Measurements from ENCODE around the gene CREB3L2. TPM values are rescaled to one million over a fixed set of nuclear protein-coding genes. Genes with fewer than 3 reads are reported as not detected.
A peak's percentile ranks its signal among the peaks of the same experiment; 100 is the strongest.
"Not testable (repeated sequence)": the region's sequence is repeated elsewhere in the genome, so short reads cannot be mapped to it uniquely, and the experiment has no call there.

The CREB3L2 gene
- total and polyA plus RNA-seq, 2 donors (not counting 1 experiment from before 2014, with no cell fraction given) = 39.3 to 63.7 TPM

DNA sequence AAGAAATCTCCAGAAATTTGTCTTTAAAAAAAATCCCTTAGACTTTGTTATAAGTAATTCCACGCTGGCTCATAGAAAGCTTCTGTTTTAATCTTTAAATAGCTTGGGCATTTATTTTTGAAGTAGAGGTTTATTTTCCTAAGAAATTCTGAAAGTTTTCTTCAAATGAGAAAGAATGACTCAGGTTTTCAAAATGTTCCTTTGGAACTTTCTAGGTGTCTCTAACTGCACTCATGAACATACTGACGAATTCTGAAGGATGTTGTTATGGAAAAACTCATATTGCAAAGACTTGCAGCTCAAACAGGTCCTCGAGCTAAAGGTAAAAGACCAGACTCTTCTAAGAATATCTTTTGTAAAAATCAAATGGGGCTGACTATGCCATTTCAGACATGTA is 165.8 kb downstream of the CREB3L2 start:
- TF ChIP-seq, protein P1, sequence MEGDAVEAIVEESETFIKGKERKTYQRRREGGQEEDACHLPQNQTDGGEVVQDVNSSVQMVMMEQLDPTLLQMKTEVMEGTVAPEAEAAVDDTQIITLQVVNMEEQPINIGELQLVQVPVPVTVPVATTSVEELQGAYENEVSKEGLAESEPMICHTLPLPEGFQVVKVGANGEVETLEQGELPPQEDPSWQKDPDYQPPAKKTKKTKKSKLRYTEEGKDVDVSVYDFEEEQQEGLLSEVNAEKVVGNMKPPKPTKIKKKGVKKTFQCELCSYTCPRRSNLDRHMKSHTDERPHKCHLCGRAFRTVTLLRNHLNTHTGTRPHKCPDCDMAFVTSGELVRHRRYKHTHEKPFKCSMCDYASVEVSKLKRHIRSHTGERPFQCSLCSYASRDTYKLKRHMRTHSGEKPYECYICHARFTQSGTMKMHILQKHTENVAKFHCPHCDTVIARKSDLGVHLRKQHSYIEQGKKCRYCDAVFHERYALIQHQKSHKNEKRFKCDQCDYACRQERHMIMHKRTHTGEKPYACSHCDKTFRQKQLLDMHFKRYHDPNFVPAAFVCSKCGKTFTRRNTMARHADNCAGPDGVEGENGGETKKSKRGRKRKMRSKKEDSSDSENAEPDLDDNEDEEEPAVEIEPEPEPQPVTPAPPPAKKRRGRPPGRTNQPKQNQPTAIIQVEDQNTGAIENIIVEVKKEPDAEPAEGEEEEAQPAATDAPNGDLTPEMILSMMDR (conservative IDR thresholded peaks at IDR 0.05 in 1 of 2, IDR thresholded peaks at IDR 0.05 in 1 of 2; ENCODE audit: low read depth in 1 of 2, low read length in 2 of 2) = no peak
- no peak for TF ChIP-seq EZH2 (IDR thresholded peaks at IDR 0.05; ENCODE audit: low read length, missing control alignments)
- no peaks in the 10 kb centered on the region for H3K79me2 ChIP-seq (ENCODE audit: control insufficient read depth, insufficient read depth, low read length)
- no peaks in the 10 kb centered on the region for H3K36me3 ChIP-seq (ENCODE audit: control insufficient read depth, insufficient read depth, low read length)
- H3K9ac ChIP-seq (ENCODE audit: insufficient read depth, low read length) = no peak overlapping the region
- no peak overlapping the region for H2AFZ ChIP-seq (ENCODE audit: low read length)
- H3K4me3 ChIP-seq (replicated peaks in 1 of 4; ENCODE audit: control extremely low read depth in 1 of 4, insufficient read depth in 1 of 4, low read depth in 3 of 4, low read length in 4 of 4) = no peak overlapping the region
- peak in 1 of 2 donors; percentile 63 for DNase-seq (ENCODE audit: low read depth in 2 of 2)
- H3K4me2 ChIP-seq (ENCODE audit: extremely low read depth, insufficient read depth, low read length) = no peak overlapping the region
- no peaks in the 10 kb centered on the region for H3K27me3 ChIP-seq (ENCODE audit: control insufficient read depth, insufficient read depth, low read length)
- H3K9me3 ChIP-seq (ENCODE audit: control insufficient read depth, insufficient read depth, low read depth, low read length) = no peaks in the 10 kb centered on the region
- no peak overlapping the region for H3K27ac ChIP-seq (ENCODE audit: insufficient read depth, low read length)
- H4K20me1 ChIP-seq (ENCODE audit: control insufficient read depth, extremely low read depth, insufficient read depth, low read length) = no peaks in the 10 kb centered on the region
- H3K4me1 ChIP-seq (ENCODE audit: control insufficient read depth, extremely low read depth, insufficient read depth, low read length) = no peaks in the 10 kb centered on the region

DNA sequence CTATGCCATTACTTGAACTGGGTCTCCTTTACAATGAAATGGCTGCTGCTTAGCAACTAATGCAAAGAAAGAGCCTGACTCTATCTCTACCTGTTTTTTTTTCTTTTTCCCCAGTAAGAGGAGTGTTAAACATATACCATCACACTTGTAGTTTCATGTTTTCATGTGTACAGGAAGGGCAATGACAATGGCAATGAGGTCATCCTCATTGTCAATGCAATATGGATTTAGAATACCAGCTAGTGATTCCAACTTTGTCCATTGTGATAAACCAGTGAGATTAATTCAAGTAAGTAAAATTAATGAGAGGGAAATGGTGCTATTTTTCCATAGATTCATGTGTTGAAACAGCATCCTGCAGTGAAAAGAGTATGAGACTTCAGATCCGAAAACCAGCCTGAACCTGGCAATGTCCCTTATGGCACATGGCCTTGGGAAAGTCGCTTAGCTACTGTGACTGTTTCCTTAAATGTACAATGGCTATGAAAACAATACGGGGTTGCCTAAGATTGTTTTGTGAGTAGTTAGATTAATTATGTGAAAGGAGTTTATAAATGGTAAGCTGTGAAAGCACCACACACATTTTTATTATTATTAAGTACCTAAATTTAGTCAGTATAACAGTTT is 166.3 kb downstream of the CREB3L2 start:
- no peak for TF ChIP-seq EZH2 (IDR thresholded peaks at IDR 0.05; ENCODE audit: low read length, missing control alignments)
- TF ChIP-seq, protein P1 (conservative IDR thresholded peaks at IDR 0.05 in 1 of 2, IDR thresholded peaks at IDR 0.05 in 1 of 2; ENCODE audit: low read depth in 1 of 2, low read length in 2 of 2) = no peak
- Histone ChIP-seq H3K9ac (ENCODE audit: insufficient read depth, low read length) (no peak overlapping the region), H3K4me2 (ENCODE audit: extremely low read depth, insufficient read depth, low read length) (no peak overlapping the region), H3K27ac (ENCODE audit: insufficient read depth, low read length) (no peak overlapping the region), H4K20me1 (ENCODE audit: control insufficient read depth, extremely low read depth, insufficient read depth, low read length) (no peaks in the 10 kb centered on the region), H2AFZ (ENCODE audit: low read length) (no peak overlapping the region), H3K4me1 (ENCODE audit: control insufficient read depth, extremely low read depth, insufficient read depth, low read length) (no peaks in the 10 kb centered on the region), H3K79me2 (ENCODE audit: control insufficient read depth, insufficient read depth, low read length) (no peaks in the 10 kb centered on the region), H3K4me3 (replicated peaks in 1 of 4; ENCODE audit: control extremely low read depth in 1 of 4, insufficient read depth in 1 of 4, low read depth in 3 of 4, low read length in 4 of 4) (no peak overlapping the region), H3K27me3 (ENCODE audit: control insufficient read depth, insufficient read depth, low read length) (no peaks in the 10 kb centered on the region), H3K9me3 (ENCODE audit: control insufficient read depth, insufficient read depth, low read depth, low read length) (no peaks in the 10 kb centered on the region), H3K36me3 (ENCODE audit: control insufficient read depth, insufficient read depth, low read length) (no peaks in the 10 kb centered on the region)
- DNase-seq (ENCODE audit: low read depth in 2 of 2) = no peak

DNA sequence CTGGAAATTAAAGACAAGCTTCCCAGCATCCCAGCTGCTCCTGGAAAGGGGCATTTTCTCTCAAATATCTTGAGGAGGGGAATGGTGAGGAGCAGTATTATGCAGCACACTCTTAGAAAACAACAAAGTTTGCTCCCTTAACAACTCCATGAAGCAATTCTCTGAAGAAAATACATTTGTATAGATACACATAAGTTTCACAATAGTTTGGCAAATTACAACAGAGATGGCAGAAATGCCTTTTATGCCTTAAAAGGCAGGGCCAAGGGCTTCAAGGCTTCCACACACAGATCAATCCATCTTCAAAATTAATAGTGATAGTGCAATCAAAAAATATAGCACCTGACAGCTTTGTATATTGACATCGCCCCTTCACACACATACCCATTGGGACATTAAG is 167.3 kb downstream of the CREB3L2 start:
- no peaks in the 10 kb centered on the region for H3K79me2 ChIP-seq (ENCODE audit: control insufficient read depth, insufficient read depth, low read length)
- H4K20me1 ChIP-seq (ENCODE audit: control insufficient read depth, extremely low read depth, insufficient read depth, low read length) = no peaks in the 10 kb centered on the region
- DNase-seq (ENCODE audit: low read depth in 2 of 2) = no peak
- H3K4me1 ChIP-seq (ENCODE audit: control insufficient read depth, extremely low read depth, insufficient read depth, low read length) = no peaks in the 10 kb centered on the region
- no peak overlapping the region for H3K4me2 ChIP-seq (ENCODE audit: extremely low read depth, insufficient read depth, low read length)
- no peaks in the 10 kb centered on the region for H3K36me3 ChIP-seq (ENCODE audit: control insufficient read depth, insufficient read depth, low read length)
- H3K4me3 ChIP-seq (replicated peaks in 1 of 4; ENCODE audit: control extremely low read depth in 1 of 4, insufficient read depth in 1 of 4, low read depth in 3 of 4, low read length in 4 of 4) = no peak overlapping the region
- no peak overlapping the region for H3K9ac ChIP-seq (ENCODE audit: insufficient read depth, low read length)
- H3K27ac ChIP-seq (ENCODE audit: insufficient read depth, low read length) = no peak overlapping the region
- TF ChIP-seq, protein P1 (conservative IDR thresholded peaks at IDR 0.05 in 1 of 2, IDR thresholded peaks at IDR 0.05 in 1 of 2; ENCODE audit: low read depth in 1 of 2, low read length in 2 of 2) = no peak
- no peak for TF ChIP-seq EZH2 (IDR thresholded peaks at IDR 0.05; ENCODE audit: low read length, missing control alignments)
- H2AFZ ChIP-seq (ENCODE audit: low read length) = no peak overlapping the region
- H3K9me3 ChIP-seq (ENCODE audit: control insufficient read depth, insufficient read depth, low read depth, low read length) = no peaks in the 10 kb centered on the region
- no peaks in the 10 kb centered on the region for H3K27me3 ChIP-seq (ENCODE audit: control insufficient read depth, insufficient read depth, low read length)

DNA sequence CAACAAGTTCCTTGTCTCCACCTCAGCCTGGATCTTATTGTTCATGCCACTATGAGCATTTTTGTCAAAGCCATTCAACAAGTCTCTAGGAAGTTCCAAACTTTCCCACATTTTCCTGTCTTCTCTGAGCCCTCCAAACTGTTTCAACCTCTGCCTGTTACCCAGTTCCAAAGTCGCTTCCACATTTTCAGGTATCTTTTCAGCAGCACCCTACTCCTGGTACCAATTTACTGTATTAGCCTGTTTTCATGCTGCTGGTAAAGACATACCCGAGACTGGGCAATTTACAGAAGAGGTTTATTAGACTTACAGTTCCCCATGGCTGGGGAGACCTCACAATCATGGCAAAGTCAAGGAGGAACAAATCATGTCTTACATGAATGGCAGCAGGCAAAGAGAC is 168.9 kb downstream of the CREB3L2 start:
- H3K4me3 ChIP-seq (replicated peaks in 1 of 4; ENCODE audit: control extremely low read depth in 1 of 4, insufficient read depth in 1 of 4, low read depth in 3 of 4, low read length in 4 of 4); H3K79me2 ChIP-seq (ENCODE audit: control insufficient read depth, insufficient read depth, low read length): not testable (repeated sequence)

More for the DNA sequence above, 168.9 kb downstream of the CREB3L2 start:
- H3K9me3 ChIP-seq (ENCODE audit: control insufficient read depth, insufficient read depth, low read depth, low read length); H3K27ac ChIP-seq (ENCODE audit: insufficient read depth, low read length); DNase-seq (ENCODE audit: low read depth in 2 of 2); H2AFZ ChIP-seq (ENCODE audit: low read length); H3K27me3 ChIP-seq (ENCODE audit: control insufficient read depth, insufficient read depth, low read length); H3K9ac ChIP-seq (ENCODE audit: insufficient read depth, low read length); H3K4me2 ChIP-seq (ENCODE audit: extremely low read depth, insufficient read depth, low read length); H3K36me3 ChIP-seq (ENCODE audit: control insufficient read depth, insufficient read depth, low read length); H4K20me1 ChIP-seq (ENCODE audit: control insufficient read depth, extremely low read depth, insufficient read depth, low read length); H3K4me1 ChIP-seq (ENCODE audit: control insufficient read depth, extremely low read depth, insufficient read depth, low read length): not testable (repeated sequence)

Data from fibroblast of lung (primary cell).